Measurements from ENCODE around the gene BPNT1.

BPNT1 gene

DNA sequence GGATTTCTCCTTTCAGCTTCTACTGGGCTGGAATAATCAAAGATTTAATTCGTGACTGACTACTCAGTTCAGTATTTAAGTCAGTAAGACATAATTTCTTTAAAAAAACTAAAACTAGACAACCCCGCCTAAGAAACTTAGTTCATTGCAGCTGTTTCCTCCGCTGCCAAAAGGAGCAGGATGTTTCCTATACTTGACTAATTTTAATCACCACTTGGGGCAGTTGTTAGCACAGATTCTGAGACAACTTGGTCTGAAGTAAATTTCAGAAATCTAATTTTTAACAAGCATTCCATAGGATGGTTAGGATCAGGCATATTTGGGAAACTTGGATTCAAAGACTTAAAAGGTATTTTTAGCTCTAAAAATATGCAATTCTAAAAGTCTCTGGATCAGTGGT, 77.3 kb downstream of the BPNT1 start:
- in situ Hi-C loops (cut with MboI; ENCODE audit: low sequenced_read_pairs): no loop called here

DNA sequence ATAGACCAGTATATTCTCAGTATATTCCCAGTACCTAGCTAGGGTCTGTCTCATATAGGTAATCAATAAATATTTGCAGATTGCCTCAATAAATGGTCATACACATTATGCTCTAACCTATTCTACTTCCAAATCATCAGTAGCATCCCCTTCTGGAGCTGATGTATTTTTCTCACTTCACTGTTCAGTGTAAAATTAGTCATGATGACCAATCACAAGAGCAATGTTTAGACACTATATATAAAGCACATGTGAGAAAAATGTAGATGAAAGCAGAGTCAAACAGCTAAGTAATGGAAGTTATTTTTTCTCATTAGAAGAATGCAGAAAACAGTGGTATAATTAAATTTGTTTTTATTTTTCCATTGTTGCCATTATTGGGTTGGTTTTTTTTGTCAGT, 78.0 kb downstream of the BPNT1 start:
- in situ Hi-C loops (cut with MboI; ENCODE audit: low sequenced_read_pairs): no loop called here
